GM12892 (cell line): ENCODE measurements around the gene GFOD2.

Source experiments
- POLR2A ChIP-seq: IDR thresholded peaks from 2 replicates; pipeline ENCODE4 v1.6.1; 2011; ENCODE audit warnings: low read depth, low read length, control low read depth
- POLR2AphosphoS5 ChIP-seq: IDR thresholded peaks from 2 replicates; pipeline ENCODE4 v1.6.1; 2011; ENCODE audit warnings: low read depth, low read length, control low read depth
- TAF1 ChIP-seq: IDR thresholded peaks from 2 replicates; pipeline ENCODE4 v1.6.1; 2011; ENCODE audit warnings: low read depth, mild to moderate bottlenecking, control low read depth, low read length, borderline replicate concordance

DNA sequence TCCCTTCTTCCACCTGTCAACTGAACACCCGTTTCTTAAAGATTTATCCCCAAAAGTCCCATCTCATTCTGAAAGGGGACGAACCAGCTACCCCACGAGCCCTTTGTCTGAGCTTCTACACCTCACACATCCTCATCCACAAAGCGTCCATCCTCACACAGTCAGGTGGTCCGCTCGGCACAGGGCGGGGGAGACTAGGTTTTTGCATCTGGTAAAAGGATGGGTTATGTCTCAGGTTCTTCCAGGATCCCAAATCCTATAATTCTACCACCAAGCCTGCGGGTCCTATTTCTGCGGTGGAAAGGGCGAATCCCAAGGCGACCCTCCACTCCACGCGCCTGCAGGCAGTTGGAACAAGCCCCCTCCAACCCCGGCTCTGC lies 458 bp downstream of the GFOD2 start:
- TF ChIP-seq TAF1 (no peak), POLR2A (no peak), POLR2AphosphoS5 (no peak)
